NCI-H748 treated with DMSO at 0.1 percent for 48 hours (cell line): ENCODE results near the gene HPSE2.

Source experiments
- DNase-seq: peaks from one replicate; lab custom pipeline; 2025; lab: John Stamatoyannopoulos, UW

The HPSE2 gene

DNA sequence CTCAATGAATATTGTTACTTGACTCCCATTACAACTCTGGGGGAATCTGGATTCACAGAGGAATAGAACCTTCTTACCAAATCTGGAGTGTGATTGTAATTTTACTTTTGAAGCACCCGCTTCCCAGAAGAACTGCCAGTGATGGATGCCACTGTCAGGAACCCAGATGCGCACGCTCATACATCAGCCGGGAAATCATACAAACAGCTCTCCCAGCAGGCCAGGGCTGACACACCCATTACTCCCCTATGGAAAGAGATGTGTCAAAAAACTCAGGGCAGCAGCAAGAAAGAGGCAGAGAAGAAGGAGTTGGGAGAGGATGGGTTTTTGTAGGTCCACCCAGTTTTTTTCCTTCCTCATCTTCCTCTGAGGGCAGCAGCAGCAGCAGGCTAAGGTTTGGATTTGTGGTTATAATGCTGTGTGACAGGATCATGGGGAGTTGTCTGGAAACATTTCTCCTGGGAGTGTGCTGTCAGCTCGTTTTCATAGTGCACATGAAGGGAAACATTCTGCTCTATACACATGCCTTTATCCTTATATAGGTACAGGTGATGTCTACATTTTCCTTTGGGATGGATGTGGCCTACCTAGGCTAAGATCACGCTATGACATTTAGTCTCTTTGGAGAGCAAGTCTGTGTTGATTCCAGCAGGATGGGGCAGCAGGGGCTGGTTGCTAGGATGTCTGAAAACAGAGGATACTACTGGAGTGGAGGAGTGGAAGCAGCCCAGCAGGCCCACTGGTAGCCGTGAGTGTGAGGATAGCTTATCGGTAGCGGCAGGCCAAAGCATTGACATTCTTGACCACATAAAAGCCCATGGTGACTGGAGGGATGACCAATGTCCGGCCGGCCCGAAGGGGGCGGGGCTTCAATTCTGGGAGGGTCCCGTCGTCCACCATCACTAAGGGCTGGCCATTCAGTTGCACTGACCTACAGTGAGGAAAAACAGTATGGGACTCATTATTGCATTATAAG is 776.6 kb downstream of the HPSE2 start:
- no peak for DNase-seq

- no peak for DNase-seq
Measured at GRCh38 chr10:98457721-98458120, 777.9 kb downstream of the HPSE2 start.

- no peak for DNase-seq
Measured at GRCh38 chr10:98456686-98457482, 778.8 kb downstream of the HPSE2 start.

DNA sequence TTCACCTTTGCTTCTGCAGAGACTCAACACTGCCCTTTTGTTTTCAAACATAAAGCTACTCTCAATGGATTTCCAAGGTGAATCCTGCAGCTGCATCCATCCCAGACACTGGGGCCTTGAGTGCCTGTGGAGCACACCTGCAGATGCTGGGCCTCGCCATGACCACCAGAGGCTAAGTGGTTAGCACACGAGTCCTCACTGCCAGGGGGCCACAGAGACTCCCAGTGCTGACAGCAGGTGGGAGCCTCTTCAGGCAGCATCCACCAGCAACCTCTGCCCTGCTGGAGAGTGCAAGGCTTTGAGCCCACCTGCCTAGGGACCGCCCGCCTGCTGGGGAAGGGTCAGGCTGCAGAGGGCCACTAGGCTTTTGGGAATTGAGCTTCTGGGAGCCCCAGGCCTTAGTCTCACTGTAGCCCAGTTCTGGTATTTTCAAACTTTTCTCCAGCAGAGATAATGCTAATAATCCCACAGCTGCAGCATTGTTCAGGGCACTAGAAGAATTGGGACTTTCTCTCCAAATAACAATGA is 779.5 kb downstream of the HPSE2 start:
- no peak for DNase-seq

DNA sequence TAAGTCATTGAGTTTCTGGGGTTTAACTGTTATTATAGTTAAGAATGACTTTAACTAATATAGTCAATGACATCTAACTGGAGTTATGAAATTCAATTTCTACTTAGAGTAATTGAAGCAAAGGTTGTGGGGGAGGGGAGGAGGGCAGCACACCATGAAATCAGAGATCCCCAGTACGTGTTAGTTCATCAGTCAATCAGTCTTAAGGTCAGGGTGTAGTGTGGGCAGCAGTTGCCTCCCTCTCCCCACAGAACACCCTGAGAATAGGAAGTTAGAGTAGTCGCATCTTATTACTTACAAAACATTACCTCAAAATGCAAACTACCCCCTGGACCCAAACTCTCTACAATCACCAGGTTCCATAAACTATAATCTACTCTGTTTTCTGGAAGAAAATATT is 781.9 kb downstream of the HPSE2 start:
- no peak for DNase-seq

- no peak for DNase-seq
Measured at GRCh38 chr10:98450618-98451017, 785.0 kb downstream of the HPSE2 start.

GRCh38 chr10:98449287-98449686 is 786.4 kb downstream of the HPSE2 start:
- DNase-seq: no peak

GRCh38 chr10:98446661-98447221 is 788.9 kb downstream of the HPSE2 start, which contains the start of gene HPS1:
Gene HPS1 (minus strand): TSS chr10:98446935. CDS start chr10:98443240, 3,695 bp downstream.
- DNase-seq: peak; percentile 6

- no peak for DNase-seq
Measured at GRCh38 chr10:98446151-98446660, 789.4 kb downstream of the HPSE2 start.

DNA sequence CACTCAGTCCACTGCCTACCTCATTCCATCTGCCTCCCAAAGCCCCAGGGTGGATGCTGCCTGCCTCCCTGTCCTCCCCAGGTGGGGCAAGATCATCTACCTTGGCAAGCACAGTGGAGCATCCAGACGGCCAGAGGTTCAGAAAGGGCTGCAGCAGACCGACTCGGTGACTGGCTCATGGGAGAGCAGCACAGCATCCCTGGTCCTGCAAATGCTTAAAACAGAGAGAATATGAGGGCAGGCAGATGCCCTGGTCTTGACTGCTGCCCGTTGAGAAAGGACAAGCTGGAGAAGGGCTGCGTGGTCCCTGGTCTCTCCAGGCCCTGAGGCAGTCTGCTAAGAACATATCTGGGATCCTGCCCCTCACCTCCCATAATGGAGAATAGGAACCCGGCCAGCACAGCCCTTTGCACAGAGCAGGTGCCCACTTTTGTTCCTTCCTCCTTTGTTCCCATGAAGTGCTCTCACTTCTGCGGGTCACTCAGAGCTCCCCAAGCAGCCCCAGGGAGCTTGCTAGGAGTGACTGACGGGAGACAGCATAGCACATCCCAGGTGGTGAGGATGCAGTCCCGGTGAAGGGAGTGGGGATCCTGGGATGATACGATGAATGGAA is 790.3 kb downstream of the HPSE2 start:
- DNase-seq: no peak

DNA sequence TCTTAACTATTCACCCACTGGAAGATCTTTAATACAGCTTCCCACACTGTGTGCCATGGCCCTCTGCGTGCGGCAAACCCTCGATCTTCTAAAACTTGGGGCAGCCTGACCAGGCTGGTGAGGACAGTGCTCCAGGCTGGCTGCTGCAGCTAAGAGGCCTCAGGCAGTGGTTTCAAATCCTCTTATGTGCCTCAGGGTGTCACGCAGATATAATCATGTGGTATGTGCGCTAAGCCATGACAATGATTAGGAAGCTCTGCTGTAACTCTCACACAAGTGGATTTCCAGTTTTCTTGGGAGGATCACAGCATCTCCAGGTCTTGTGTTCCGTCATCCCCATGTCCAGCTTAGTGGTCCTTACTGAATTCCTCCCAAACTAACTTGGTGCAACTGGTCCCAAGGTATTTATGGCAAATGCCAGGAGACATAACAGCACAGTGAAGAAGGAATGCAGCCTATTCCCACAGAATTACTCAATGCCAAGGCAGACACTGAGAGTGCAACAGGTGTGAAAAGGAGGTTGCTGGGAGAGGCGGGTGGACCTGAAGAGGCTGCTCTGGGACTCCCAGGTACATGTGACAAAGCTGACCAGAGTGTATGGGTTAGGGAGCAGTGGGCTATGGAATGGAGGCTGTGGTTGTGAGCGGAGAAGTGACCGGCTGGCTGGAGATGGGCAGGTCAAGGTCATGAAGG is 791.2 kb downstream of the HPSE2 start:
- no peak for DNase-seq

- DNase-seq: no peak
Measured at GRCh38 chr10:98438715-98439114, 796.9 kb downstream of the HPSE2 start.

GRCh38 chr10:98436704-98437103 is 798.9 kb downstream of the HPSE2 start:
- no peak for DNase-seq

DNA sequence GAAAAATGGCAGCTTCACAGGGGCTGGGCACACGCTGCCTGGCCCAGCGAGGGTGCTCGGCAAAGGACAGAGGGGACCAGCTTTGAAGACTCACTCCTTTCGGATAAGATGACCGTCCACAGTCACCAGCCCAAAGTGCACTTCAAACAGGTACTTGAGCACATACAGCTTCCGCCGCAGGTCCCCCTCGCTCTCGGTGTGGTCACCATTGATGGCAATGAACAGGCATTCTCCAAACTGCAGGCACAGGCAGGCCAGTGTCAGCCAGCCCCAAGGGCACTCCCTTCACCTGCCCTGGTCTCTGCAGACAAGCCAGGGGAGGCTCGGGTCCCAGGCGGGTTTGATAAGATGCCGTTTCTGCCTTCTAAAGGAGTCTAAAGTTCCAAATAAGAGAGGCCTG is 800.5 kb downstream of the HPSE2 start:
- DNase-seq: no peak

GRCh38 chr10:98433881-98434732 is 801.5 kb downstream of the HPSE2 start:
- DNase-seq: no peak

DNA sequence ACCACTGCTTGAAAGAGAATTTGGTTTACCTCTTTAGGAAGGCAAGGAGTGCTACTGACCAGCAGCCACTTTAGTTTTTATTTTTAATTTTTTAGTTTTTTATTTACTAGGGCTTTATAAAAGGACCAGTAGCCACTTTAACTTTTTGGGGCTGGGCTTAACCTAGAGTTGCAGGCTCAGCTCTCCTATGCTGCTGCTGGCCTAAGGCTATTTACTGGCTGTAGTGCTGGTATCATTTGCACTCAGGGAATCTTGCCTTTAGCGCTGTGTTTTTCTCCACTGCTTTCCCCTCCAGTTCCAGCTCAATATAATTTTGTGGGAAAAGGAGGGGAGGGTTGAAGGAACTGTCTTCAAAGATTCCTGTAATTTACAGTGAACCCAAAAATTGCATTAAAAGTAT is 802.3 kb downstream of the HPSE2 start:
- no peak for DNase-seq

DNA sequence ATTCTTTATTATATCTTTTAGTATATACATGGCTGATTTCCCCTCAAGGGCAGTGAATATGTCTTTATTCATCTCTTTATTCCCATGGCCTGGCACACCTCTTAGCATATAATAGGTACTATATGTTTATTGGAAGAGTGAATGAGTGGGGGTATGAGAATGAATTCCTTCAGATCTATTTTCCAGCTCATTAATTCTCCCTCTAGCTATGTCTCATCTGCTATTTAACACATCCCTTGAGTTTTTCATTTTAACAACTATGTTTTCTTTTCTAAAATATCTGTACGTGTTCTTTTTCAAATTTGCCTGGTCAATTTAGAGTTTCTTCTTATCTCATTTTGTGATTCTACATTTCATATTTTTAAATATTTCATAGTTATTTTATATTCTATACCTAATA is 803.3 kb downstream of the HPSE2 start:
- DNase-seq: no peak

GRCh38 chr10:98431016-98431415 is 804.6 kb downstream of the HPSE2 start:
- no peak for DNase-seq

GRCh38 chr10:98430427-98430826 is 805.2 kb downstream of the HPSE2 start:
- DNase-seq: no peak
